Stimulated activated CD8-positive, alpha-beta memory T cell treated with anti-CD3 and anti-CD28 coated beads, Interleukin-4, amount 100 ng/mL, for 4 hours (primary cell): ENCODE results near the gene MESD.

ENCODE experiments used
- DNase-seq, 2 donors: peaks; one replicate each; pipeline ENCODE4 v3.0.0-alpha.2; 2020; ENCODE audit warnings: low read depth in 2 of 2, low spot score in 1 of 2

Gene MESD

DNA sequence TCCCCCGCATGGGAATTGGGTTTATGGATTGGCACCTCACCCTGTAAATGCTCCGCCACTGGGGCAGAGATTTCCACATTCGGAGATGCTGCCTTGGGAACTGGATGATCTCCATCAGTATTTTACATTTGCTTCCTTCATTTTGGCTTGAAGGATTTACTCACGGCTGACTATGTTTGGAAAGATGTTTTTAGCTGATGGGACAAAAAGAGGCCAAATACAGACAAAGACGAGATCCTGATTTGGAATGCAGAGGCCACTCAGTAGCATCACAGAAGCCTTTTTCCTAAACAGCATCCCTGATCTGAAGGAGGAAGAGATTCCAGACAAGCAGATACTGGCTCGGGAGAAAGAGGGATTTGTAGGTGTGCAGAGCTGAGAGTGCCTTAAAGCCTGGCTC lies 76.9 kb downstream of the MESD start:
- DNase-seq: no peak

GRCh38 chr15:80911821-80912220 lies 77.8 kb downstream of the MESD start:
- DNase-seq: no peak

GRCh38 chr15:80906159-80906766 lies 83.4 kb downstream of the MESD start:
- DNase-seq: no peak

DNA sequence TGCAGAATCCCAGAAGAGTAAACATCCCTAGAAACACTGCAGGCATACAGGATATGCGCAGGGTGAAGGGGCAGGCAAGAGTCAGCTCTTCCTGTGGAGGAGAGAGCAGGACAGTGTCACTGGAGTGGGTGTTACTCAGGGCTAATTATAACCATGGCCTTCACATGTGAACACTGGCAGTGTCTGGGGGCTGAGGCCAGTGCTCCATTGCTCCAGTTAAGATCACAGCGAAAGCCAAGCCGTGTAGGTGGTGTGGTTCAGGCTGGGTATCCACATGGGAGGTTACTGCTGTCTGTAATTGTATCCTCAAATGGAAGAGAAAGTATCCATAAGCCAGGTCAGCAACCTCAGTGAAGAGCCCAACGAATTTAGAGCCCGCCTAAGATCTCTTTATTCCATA lies 84.6 kb downstream of the MESD start:
- no peak for DNase-seq

GRCh38 chr15:80902298-80902801 lies 87.3 kb downstream of the MESD start:
- no peak for DNase-seq

GRCh38 chr15:80898040-80898439 lies 91.6 kb downstream of the MESD start:
- DNase-seq: no peak
